Right lobe of liver (tissue), 4 donors: ENCODE results near the gene ARFGAP3.

Experiments used
- CTCF ChIP-seq, 4 donors: fragments of 200-600 bp in 3 of 4; fragments of 450-650 bp in 1 of 4; IDR thresholded peaks; one replicate each; pipeline versions ENCODE4 v1.5.1 to v1.8.0; 2016 to 2022; ENCODE audit warnings: antibody characterized with exemption in 4 of 4, mild to moderate bottlenecking in 2 of 4
- POLR2A ChIP-seq: fragments of 450-650 bp; IDR thresholded peaks from one replicate; pipeline ENCODE4 v1.6.1; 2017; ENCODE audit warnings: antibody characterized with exemption, mild to moderate bottlenecking
- donor health status: DM: no; HTN: no; CAD: no.
- donor health status: DM: no; HTN: no; CAD: no.
- donor health status: DM: no; HTN: yes; CAD: no.

- TF ChIP-seq CTCF (IDR thresholded peaks at IDR 0.05), result no peak
- no peak for TF ChIP-seq POLR2A
Measured at GRCh38 chr22:42799461-42800405, 57.3 kb downstream of the ARFGAP3 start.
